D341Med (cell line): ENCODE measurements around the gene TGFBR1.

Experiments used
- DNase-seq: peaks from one replicate; pipeline ENCODE4 v3.0.0; 2012; ENCODE audit warnings: low spot score

TGFBR1 gene

DNA sequence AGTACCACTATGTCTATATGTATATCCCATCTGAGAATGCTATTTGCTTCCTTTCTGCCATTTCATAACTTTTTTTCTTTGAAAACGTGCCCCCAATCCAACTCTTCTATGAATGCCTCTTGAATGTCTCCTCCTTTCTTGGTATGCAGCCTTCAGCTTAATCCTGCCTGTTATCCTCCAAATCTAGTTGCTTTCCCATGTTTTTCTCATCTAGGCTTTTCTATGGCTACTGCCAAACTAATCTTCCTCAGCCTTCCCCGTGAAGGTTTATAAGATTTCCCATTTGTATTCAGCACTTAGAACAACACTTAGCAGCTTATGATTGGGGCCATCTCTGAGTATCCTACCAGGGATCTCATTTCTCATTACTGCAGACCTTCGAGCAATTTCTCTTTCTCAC lies 2.5 kb downstream of the TGFBR1 start:
- DNase-seq, result no peak

DNA sequence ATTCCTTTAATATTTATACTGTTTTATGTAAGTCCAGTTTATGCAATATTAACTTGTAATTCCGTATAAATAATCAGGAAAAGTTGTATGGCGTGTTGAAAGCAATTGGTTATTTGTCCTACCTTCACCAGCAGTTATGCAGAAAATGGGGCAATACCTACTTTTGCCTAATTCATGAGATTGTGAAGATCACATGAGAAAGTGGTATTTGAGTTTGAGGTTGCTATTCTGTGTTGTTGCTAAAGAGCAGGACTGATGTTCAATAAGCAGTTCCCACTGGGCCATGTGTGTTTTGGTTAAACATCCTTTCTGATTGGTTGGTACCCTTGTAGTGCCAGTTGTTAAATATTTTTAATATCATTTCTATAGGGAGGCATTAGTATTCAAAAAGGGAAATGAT lies 3.2 kb downstream of the TGFBR1 start:
- DNase-seq, result no peak

DNA sequence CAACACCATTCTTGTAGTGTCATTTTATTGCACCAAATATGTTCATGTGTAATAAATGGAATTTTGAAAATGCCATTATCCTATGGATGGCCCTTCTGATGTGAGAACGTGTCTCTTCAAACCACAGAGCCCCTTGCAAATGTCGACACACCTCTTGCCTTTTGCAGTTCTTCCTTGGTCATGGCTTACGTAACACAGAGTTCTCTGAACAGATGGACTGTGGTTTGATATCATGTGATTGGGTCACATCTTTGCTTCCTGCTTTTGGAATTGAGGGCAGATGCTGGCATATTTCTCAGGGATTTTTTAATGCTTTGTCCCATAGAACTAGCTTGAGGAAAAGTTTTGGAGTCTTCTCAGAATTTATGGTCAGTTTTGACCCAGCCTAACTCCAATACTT lies 4.6 kb downstream of the TGFBR1 start:
- no peak for DNase-seq

DNA sequence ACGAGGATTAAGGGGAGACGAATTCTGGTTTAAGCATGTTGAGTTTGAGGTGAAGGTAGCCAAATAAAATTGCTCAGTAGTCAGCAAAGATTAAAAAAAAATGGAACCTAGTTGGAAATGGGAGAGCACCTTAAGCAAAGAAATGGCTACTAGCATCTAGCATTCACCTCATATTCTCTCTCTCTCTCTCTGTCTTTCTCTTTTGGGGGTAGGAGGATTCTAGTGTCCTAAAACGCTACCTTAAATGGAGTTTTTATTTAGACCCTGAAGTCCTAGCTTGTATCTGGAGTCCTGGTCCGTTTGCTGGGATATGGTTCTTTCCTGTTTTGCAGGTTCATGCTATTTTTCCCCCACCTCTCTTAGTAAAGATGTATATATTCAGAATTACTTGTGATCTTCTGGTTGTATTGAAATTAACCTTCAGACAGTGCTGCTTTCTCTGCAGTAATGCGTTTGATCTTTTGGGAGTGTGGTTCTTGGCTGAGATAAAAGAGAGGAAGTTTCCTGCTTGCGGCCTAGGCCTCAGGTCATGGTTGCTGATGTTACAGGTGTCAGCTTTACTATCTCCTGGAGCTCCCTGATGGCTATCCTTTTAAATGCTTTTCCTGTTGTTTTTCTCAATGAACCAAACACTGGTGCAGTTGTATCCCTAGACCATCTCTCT lies 8.0 kb downstream of the TGFBR1 start:
- DNase-seq, result no peak

DNA sequence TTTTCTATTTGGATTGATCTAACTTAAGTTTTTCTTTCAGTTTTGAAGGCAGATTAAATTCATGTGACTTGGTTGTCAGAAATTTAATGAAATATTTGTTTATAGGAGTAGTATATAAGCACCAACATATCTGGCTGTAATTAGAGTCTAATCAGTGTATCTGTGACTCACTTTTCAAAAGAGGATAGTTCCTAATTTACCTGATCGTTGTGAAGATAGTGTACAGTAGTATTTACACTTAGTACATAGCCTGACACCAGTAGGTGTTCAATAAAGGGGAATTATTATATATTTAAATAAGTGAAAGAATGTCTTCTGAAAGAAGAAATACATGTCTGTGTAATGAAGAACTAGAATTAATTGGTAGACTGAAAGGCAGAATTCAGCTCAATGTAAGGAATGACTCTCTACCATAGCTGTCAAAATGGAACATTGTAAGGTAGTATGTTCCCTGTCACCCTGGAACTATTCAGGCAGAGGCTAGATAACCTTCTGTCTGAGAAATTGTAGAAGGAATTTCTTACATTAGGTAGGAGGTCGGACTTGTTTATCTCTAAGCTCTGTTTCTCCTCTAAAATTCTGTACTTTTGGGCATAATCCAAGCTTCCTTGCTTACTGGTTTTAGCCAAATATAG lies 8.6 kb downstream of the TGFBR1 start:
- DNase-seq, result no peak

DNA sequence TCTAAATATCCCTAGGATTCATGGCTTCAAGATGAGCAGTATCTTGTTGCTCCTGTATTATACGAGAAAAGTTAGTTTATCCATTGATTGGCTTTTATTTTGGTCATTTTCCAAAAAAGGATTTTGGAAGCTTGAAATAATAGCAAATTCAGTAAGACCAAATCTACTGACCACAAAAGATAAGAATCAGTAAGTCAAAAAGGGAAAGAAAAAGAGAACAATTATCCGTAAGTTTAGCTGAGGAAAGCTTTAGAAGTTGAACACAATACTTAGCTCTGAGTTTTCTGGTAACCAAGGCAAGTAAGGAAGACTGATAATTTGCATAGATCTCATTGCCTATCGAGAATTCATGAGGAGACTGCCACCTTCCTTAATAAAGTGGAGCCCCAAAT lies 9.1 kb downstream of the TGFBR1 start:
- DNase-seq, result no peak

DNA sequence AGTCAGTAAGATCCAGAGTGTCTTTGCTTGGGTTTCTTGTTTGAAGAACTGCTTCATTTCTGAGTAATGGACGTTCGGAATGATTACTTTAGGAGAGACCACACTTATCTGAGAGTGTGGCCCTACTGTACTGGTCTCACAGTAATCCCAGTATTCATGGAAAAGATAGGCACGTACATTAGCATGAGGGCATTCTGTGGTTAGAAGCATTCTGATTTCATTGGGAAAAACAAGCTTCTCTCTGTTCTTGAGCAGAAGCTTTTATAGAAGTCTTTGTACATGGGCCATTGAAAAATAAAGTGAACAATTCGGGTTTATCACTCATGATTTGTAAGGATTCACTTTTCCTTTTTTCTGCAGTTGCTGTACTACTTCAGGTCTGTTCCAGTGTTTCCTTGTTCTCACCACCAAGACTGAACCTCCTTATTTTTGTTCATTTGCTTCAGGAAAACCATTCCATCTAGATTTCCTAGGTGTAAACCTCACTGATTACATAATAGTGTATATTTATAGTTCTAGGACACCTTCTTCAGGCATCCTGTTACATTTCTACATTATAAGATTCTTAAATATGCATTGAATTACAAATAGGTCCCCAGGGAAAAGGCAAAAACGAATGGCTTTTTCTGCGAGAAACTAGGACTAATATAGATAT lies 10.1 kb downstream of the TGFBR1 start:
- no peak for DNase-seq

DNA sequence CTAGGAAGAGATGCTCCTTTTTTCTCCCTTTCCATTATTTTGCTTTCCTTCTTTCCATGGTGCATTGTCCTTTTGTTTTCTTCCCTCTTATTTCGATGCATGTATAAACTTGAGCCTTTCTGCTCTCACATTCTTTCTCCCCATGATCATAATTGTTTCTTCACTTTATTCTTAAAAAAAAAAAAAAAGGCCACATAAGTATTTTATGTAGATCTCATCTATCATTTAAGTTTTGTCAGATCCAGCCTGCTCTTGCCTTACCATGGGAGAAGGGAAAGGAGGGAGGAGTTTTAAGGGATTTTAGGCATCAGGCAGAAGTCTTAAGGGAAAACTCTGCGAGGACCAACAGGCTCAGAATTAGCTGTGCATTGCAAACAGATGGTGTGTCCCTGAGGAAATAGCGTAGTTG lies 11.1 kb downstream of the TGFBR1 start:
- peak; percentile 72 for DNase-seq

DNA sequence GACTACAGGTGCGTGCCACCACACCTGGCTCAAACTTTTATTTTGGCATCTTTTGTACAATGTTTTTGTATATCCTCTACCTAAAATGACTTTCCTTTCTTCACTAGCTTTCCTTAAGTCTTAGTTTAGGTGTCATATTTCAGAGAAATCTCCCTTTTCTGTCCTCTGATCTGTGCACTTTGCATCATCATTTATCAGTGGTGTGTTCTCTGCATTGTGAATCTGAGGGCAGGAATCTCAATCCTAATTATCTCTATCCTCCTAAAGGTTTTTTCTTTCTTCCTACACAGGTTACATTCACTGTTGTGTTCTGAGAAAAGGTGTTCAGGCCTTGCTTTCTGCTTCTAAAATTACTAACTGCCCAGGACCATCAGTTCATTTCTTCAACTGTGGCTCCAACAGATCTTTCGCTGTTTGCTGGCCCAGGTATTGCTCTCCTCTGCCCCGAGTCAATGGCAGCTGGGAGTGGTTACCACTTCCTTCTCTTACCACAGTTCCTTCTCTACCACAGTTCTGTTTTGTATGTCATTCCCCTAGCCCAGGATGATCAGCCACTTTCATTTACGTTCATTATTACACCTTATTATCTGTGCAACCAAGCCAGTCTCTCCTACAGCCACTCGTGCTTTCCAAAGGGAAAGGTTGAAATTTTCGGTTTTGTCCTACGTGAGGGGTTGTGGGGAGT lies 14.0 kb downstream of the TGFBR1 start:
- DNase-seq, result no peak

DNA sequence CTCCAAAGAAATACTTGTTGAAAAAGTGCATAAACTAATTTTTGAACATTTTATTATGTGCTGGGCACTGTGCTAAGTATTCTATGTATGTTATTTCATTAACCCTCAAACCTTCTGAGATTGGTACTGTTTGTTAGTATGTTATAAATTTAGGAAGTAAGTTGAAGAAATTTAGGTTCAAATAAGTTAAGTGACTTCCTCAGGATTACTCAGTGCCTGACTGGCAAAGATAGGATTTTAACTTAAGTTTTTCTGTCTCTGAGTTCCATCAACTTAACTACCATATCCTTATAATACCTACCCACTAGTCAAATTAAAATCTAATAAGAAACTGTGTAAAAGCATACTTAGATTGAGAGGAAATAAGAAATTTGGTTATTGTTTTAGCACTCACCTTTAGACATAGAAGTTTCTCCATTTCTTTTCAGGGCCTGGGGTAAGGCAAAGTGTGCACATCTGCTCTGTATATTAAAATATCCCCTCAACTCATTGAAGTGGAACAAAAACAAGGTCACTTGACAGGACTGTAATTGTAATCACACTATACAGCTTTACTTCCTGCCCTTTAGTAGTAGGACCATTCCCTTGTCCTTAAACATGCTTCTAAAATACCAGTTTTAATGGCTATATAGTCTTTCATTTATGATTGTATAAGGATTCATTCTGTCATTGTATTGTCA lies 15.2 kb downstream of the TGFBR1 start:
- DNase-seq, result no peak

DNA sequence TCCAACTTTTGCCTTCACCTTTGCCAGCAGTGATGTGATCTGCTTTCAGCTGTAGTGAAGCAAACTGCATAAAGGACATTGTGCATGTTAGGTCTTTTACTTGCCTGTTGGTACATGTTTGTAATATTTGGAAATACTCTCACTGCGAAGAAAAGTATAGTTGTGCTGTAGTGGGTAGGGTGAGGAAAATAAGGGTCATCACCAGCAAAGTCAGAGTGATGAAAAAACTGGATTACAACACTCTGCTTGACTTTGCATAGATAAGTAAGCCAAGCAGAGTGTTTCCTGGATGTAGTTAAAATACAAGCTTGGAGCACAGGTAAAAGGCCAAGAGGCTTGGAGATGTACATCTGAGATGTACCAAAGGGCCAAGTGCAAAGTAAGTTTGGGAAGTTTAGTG lies 16.7 kb downstream of the TGFBR1 start:
- DNase-seq, result no peak

DNA sequence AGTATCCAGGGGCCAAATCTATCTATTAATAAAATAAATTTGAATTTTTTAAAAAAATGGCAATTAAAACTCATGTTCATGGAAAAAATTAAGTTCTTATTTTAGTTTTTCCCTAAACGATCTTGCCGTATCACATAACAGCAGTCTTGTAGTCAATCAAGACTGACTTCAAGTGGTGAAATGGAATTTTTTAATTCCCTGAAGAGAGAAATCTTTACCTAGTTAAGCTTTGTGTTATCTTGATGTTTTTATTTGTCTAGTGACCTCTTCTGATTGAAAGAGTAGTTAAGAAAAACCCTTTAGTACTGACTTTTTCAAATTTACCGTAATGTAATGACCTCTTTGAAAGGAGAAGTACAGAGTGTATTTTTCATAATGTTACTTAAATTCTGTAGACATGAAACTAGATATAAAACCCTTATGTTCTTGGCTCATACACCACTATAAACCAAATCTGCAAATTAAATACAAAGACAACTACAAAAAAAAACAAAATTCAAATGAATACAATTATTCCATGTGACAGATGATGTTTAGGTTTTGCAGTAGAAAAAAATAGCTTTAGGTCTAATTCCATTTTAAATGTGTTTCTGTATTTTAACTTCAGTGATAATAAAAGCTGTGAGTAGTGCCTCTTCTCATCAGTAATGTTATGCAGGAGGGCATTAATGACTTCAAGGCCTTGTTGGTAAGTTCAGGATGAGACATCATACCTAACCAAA lies 19.8 kb downstream of the TGFBR1 start:
- no peak for DNase-seq

DNA sequence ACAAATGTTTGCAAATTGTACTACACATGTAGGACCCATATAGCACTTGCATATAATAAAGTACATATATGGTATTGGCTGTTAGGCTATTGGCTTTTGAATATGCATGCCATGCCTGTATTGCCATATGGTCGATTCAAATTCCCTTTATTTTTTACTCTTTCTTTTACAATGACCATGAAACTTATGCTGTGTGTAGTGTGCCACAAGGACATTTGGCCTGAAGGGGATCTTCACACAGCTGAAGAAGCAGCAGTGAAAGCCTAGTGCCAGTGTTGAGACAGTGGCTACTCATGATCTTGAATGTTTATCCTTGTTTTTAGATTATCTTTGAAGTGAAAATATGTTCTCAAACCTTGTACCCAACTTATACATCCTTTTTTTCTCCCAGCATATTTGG lies 20.5 kb downstream of the TGFBR1 start:
- no peak for DNase-seq

DNA sequence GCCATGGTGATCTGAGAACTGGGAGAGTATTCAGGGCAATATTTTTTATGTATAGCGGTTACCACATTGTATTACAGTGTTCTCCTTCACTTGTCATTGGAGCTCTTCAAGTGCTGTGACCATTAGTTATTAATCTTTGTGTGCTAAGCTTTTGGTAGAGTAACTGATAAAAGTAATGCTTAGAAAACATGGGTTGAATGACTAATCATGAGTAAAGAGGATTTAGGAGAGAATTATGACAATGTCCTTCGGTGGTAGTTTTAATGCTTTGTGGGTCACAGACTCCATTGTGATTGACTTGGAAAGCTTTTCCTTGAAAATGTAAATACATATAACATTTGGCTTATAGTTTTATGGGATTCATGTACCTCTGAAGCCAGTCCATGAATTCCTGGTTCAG lies 21.4 kb downstream of the TGFBR1 start:
- no peak for DNase-seq

DNA sequence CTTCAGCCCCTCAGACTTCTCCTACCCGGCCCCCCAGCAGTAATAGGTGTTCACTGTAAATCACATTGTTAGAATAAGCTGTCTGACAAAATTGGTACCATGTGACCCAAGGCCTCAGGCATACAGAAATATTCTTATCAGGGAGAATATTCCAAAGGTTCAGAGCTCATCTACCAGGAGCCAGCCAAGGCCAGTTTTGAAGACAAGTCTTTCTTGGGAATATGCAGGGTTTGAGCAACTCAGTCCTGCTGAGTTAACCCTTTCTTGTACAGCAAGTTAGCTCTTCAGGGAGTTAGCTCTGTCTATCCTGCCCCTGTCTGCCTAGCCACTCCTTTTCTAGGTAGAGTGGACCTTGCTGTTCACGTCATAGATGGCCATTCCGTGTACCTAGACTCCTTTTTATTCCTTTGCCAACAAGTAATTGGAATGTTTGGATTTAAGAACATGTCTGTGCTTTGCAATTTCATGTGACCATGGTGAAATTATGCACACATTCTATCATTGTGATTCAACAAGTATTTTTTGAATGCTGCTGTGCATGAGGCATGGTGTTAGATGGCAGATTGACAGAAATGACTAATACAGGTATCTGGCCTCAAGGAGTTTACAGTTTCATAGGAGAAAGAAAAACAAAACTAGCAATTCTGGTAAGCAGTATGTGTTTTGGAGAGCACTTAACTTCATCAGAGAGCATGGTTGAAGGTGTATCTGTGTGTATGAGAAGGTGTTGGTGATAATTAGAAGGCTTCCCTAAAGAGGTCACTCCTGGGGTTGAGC lies 22.6 kb downstream of the TGFBR1 start:
- no peak for DNase-seq

DNA sequence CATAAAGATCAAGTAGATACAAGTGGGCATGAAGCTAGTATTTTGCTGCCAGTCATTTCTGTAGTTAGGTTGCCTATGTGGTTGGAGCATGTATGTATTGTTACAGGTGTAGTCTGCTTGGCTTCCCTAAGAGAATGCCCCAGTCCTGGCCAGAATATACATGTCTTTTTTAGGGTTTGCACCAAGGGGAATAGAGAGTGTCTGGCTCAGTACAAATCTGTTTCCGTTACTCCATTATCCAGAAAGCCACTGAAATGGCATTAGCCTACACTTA lies 23.2 kb downstream of the TGFBR1 start:
- DNase-seq, result no peak

DNA sequence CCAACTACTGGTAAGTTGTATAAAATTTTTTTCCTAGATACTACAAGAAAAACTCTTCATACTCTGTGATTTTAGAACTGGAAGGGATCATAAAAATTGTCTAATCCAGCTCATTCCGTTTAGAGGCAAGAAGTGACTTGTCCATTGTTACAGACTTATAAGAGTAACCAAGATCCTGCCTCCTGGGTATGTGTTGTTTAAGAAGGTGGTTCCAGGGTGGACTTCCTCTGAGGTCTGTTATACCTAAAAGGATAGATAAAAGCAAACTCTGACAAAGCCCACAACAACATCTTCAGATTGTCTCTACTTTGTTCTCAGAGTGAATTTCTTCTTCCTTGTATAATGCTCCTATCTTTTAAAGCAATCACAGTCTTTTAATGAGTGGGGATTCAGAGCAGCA lies 24.2 kb downstream of the TGFBR1 start:
- no peak for DNase-seq

DNA sequence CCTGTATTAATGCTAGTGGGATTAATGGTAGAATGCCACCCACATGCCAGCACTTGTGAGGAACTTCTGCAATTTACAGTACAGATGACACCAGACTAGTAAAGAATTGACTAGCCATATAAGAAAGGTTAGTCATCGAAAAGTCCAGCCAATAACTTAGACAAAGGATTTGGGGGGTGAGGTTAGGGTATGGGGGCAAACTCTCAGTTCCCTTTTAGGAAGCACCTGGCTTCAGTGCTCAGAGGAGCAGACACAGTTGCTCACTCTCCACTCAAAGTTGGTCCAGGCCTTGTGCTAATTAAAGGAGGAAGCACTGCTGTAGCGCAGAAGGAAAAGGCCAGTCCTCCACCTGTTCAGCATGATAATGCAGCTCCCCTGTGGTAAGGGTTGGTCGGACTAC lies 25.2 kb downstream of the TGFBR1 start:
- no peak for DNase-seq

DNA sequence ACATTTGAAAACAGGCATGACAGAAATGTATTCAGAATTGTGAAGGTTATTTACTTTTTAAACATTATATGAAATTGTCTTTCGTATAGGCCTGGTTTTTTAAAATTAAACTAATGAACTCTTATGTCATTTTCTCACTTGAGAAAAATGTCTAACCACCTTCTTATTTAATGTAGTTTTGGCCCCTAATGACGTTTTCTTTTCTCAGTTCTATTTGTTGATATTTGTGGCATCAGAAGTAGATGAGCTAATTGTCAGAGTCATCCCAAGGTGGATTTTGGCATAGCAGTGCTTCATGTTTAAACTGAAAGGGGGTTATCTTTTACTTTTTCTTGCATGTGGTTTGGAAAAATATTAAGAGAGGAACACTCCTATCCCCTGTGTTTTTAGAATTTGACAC lies 28.2 kb downstream of the TGFBR1 start:
- DNase-seq, result no peak

DNA sequence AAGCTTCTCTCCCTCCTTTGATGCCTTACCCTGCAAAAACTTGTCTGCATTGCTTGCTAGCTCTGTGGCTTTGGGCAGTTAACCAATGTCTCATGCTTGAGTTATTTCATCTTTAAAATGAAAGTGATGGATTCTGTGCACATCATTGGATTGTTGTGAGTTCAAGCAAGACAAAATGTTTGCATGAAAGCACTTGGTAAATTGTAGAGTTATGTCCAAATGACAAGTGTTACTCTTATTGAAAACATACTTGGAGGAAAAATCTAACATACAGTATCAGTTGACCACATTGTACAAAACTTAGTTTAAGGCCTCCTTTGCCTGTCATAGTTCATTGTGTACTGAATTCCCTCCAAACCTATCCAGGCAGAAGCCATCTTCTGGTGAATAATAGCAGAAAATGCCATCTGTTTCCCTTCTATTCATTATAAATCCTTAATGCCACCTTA lies 30.0 kb downstream of the TGFBR1 start:
- no peak for DNase-seq

DNA sequence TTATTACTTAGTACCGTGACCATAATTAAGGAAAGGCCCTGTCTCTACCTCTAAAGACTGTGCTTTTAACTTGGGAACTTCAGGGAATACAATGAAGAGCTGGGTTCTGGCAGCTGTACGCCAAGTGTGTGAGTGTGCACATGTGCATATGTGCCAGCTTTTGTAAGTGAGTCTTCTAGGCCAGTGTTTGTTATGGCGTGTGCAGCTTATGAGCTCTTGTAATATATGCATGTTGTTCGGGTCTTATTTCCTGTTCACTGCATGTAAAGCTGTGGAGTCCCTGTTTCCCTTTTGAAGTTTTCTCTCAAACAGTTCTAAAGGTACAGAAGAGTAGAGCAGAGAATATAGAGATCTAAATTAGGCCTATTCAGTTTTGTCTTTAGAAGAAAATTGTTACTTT lies 30.5 kb downstream of the TGFBR1 start:
- DNase-seq, result no peak
